ENCODE data around the gene RTN4R. TPM values are rescaled to one million over a fixed set of nuclear protein-coding genes. Genes with fewer than 3 reads are reported as not detected.
"Not testable (repeated sequence)": the region's sequence is repeated elsewhere in the genome, so short reads cannot be mapped to it uniquely, and the experiment has no call there.

The RTN4R gene
- total and polyA plus RNA-seq, 2 donors from 2014 or later: 1.2 to 2.5 TPM

DNA sequence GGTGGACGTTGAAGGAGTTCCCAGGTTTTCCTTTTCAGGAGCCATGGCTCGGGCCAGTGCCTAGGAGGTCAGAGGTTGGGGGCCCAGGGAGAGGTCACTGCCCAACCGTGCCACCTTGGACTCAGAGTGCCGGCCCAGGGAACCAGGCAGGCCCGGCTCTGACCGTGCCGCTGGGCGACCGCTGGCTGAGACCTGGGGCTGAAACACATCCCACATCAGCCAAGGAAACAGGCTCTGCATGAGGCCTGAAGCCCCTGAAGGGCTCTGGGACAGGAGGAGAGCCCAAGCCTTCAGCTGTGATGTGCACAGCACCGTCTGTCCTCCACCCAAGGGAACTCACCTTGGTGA, 21.9 kb upstream of the RTN4R start:
- H3K4me3 ChIP-seq (ENCODE audit: low read length in 3 of 3): no peak overlapping the region
- H3K4me1 ChIP-seq (ENCODE audit: control insufficient read depth in 2 of 3, insufficient read depth in 2 of 3, low read depth in 1 of 3, low read length in 3 of 3): no peaks in the 10 kb centered on the region
- DNase-seq (no peak), FAIRE-seq (no peak)
- H3K9ac ChIP-seq (ENCODE audit: low read length in 3 of 3): no peak overlapping the region
- H3K36me3 ChIP-seq (ENCODE audit: control insufficient read depth in 2 of 3, insufficient read depth in 3 of 3, low read length in 3 of 3): no peaks in the 10 kb centered on the region
- H3K27ac ChIP-seq (ENCODE audit: low read depth in 2 of 2, low read length in 2 of 2): no peak overlapping the region
- H3K9me3 ChIP-seq (ENCODE audit: control insufficient read depth in 2 of 3, insufficient read depth in 1 of 3, low read length in 3 of 3): no peaks in the 10 kb centered on the region
- H3K27me3 ChIP-seq (ENCODE audit: control insufficient read depth, insufficient read depth, low read length): no peaks in the 10 kb centered on the region
- intact Hi-C loops (cut with DNase I): loop anchor here (10.0 kb wide), 1 partner anchor 135 kb away; the partner anchor contains the start of gene CCDC188
- TF ChIP-seq, protein P1, sequence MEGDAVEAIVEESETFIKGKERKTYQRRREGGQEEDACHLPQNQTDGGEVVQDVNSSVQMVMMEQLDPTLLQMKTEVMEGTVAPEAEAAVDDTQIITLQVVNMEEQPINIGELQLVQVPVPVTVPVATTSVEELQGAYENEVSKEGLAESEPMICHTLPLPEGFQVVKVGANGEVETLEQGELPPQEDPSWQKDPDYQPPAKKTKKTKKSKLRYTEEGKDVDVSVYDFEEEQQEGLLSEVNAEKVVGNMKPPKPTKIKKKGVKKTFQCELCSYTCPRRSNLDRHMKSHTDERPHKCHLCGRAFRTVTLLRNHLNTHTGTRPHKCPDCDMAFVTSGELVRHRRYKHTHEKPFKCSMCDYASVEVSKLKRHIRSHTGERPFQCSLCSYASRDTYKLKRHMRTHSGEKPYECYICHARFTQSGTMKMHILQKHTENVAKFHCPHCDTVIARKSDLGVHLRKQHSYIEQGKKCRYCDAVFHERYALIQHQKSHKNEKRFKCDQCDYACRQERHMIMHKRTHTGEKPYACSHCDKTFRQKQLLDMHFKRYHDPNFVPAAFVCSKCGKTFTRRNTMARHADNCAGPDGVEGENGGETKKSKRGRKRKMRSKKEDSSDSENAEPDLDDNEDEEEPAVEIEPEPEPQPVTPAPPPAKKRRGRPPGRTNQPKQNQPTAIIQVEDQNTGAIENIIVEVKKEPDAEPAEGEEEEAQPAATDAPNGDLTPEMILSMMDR (IDR thresholded peaks at IDR 0.05; ENCODE audit: borderline replicate concordance, extremely low read depth, insufficient read depth): no peak

DNA sequence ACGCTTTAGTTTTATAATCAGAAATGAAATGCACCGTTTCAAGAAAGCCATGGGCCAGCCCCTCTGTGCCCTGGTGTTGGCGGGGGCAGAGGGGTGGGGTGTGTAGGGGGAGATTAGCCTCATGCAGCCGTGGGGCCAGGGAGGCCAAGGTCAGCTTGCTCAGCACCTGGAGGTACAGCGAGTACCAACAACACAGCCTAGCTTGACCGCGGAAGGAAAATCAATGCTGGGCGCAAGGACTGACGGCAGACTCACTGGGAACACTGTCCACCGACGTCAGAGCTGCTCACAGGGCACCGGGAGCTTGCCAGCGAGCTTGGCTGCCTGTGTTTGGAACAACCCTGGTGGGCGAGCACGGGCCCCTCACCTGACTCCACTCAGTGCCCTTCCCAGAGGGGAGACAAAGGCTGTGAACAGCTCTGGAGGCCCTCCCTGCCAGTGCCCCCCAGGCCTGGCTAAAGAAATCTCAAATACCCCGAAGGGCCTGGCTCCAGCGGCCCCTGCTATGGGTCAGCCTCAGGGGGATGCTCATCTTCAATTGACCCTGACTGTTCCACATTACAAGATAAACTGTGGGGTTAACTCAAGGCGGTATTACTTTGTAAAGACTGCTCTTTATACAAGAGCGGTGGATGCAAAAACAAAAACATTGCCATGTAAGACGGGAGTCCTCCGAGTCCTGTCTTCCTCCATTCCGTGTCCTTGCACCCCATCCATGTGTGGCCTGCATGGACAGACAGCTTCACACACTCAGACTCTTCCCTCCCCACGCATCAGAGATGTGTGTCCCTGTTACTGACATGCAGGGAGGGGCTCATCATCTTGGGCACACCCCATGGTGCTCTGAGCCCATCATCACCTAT, 21.3 kb upstream of the RTN4R start:
- not testable (repeated sequence) for H3K36me3 ChIP-seq (ENCODE audit: control insufficient read depth in 2 of 3, insufficient read depth in 3 of 3, low read length in 3 of 3); FAIRE-seq; H3K27me3 ChIP-seq (ENCODE audit: control insufficient read depth, insufficient read depth, low read length); H3K4me3 ChIP-seq (ENCODE audit: low read length in 3 of 3); H3K27ac ChIP-seq (ENCODE audit: low read depth in 2 of 2, low read length in 2 of 2); DNase-seq; H3K9me3 ChIP-seq (ENCODE audit: control insufficient read depth in 2 of 3, insufficient read depth in 1 of 3, low read length in 3 of 3); H3K4me1 ChIP-seq (ENCODE audit: control insufficient read depth in 2 of 3, insufficient read depth in 2 of 3, low read depth in 1 of 3, low read length in 3 of 3); H3K9ac ChIP-seq (ENCODE audit: low read length in 3 of 3)
- intact Hi-C loops (cut with DNase I): loop anchor here (10.0 kb wide), 1 partner anchor 135 kb away; the partner anchor contains the start of gene CCDC188

DNA sequence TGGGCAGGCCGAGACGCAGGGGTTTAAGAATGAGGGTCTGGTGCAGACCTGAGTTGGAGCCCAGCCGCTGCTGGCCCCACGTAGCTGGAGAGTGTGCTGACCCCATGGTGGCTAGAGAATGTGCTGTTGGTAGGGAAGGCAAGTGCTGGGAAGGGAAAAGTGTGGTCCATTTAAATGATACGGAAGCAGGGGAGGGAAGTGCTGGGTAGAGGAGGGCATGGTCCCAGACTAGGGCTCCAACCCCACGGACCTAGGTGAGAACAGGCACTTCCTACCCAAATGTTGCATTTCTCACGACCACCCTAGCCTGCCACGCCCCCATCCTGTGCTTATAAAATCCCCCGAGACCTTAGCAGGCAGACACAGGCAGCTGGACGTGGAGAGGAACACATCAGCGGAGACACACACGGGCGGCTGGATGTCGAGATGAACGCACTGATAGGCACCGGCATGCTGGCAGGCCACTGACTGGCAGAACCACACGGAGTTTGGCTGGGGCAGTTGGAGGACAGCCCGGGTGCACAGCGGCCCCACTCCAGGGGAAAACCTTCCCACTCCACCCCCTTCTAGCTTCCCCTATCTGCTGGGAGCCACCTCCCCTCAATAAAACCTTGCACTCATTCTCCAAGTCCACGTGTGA, 18.8 kb upstream of the RTN4R start:
- H3K9ac ChIP-seq (ENCODE audit: low read length in 3 of 3); intact Hi-C loops (cut with DNase I); H3K27me3 ChIP-seq (ENCODE audit: control insufficient read depth, insufficient read depth, low read length); H3K9me3 ChIP-seq (ENCODE audit: control insufficient read depth in 2 of 3, insufficient read depth in 1 of 3, low read length in 3 of 3); DNase-seq; H3K36me3 ChIP-seq (ENCODE audit: control insufficient read depth in 2 of 3, insufficient read depth in 3 of 3, low read length in 3 of 3); FAIRE-seq; H3K4me3 ChIP-seq (ENCODE audit: low read length in 3 of 3); H3K4me1 ChIP-seq (ENCODE audit: control insufficient read depth in 2 of 3, insufficient read depth in 2 of 3, low read depth in 1 of 3, low read length in 3 of 3); H3K27ac ChIP-seq (ENCODE audit: low read depth in 2 of 2, low read length in 2 of 2): not testable (repeated sequence)

DNA sequence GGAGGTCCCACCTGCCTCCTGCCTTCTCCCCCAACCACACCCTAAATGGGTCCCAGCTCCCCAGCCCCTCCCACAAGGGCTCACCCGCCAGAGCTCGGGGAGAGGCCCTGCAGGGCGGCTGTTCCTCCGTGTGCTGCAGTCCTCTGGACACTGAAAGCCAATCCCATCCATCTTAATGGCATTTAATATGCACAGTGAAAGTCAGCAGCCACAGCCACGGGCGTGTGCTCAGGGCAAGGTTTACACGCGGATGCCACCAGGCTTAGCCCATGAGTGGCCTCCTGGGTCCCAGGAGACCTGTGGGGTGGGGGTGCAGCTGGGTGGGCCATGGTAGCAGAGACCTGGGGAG, 18.2 kb upstream of the RTN4R start:
- FAIRE-seq; intact Hi-C loops (cut with DNase I); H3K9me3 ChIP-seq (ENCODE audit: control insufficient read depth in 2 of 3, insufficient read depth in 1 of 3, low read length in 3 of 3): not testable (repeated sequence)

More for the DNA sequence above, 18.2 kb upstream of the RTN4R start:
- not testable (repeated sequence) for DNase-seq; H3K9ac ChIP-seq (ENCODE audit: low read length in 3 of 3); H3K36me3 ChIP-seq (ENCODE audit: control insufficient read depth in 2 of 3, insufficient read depth in 3 of 3, low read length in 3 of 3); H3K27ac ChIP-seq (ENCODE audit: low read depth in 2 of 2, low read length in 2 of 2); H3K4me1 ChIP-seq (ENCODE audit: control insufficient read depth in 2 of 3, insufficient read depth in 2 of 3, low read depth in 1 of 3, low read length in 3 of 3); H3K4me3 ChIP-seq (ENCODE audit: low read length in 3 of 3); H3K27me3 ChIP-seq (ENCODE audit: control insufficient read depth, insufficient read depth, low read length)
